Testis (tissue), 3 donors: ENCODE measurements around the gene VASH1. TPM values are rescaled to one million over a fixed set of nuclear protein-coding genes. Genes with fewer than 3 reads are reported as not detected.

Source experiments
- DNase-seq: peaks from one replicate; pipeline ENCODE4 v3.0.0-alpha.2; 2019
- H3K27ac ChIP-seq, 2 donors: fragments of 200-600 bp; sonication (generic); one replicate each; pipeline ENCODE4 v1.5.1; 2019
- H3K27me3 ChIP-seq: fragments of 200-600 bp; sonication (generic); one replicate; pipeline ENCODE4 v1.5.1; 2019
- H3K36me3 ChIP-seq: fragments of 200-600 bp; sonication (generic); one replicate; pipeline ENCODE4 v1.5.1; 2017; ENCODE audit warnings: low read depth; ENCODE audit errors: missing control alignments
- H3K4me1 ChIP-seq: fragments of 200-600 bp; sonication (generic); one replicate; pipeline ENCODE4 v1.5.1; 2019
- H3K4me3 ChIP-seq, 2 donors: fragments of 200-600 bp; sonication (generic); one replicate each; pipeline ENCODE4 v1.5.1; 2017 to 2019
- H3K9me3 ChIP-seq: fragments of 200-600 bp; sonication (generic); one replicate; pipeline ENCODE4 v1.5.1; 2017
- POLR2A ChIP-seq: fragments of 450-650 bp; IDR thresholded peaks from one replicate; pipeline ENCODE4 v1.6.1; 2017; ENCODE audit warnings: antibody characterized with exemption, mild to moderate bottlenecking, moderate library complexity
- WGBS, 2 donors: methylation state at CpG; one replicate each; pipeline ENCODE4 v1.1.5; 2018; 5-methylcytosine and 5-hydroxymethylcytosine counted together
- intact Hi-C: fragments of 100-400 bp; cut with DNase I; formaldehyde crosslinking; loops from one replicate; pipeline ENCODE4 v1.15.1; 2023; ENCODE audit warnings: low total_unique reads
- polyA plus RNA-seq: library from polyadenylated mRNA; stranded (reverse); fragments of 350-450 nt; fragmentation: Illumina TruSeq; extraction: RNeasy Lipid Tissue Mini Kit (QIAGEN cat#74804); gene quantifications from one replicate; pipeline ENCODE4 v1.2.3, GENCODE V29; 2014; ENCODE audit warnings: low read depth, low replicate concordance; ENCODE audit not compliant: insufficient read depth
- total RNA-seq, 2 donors: library from RNA; depleted of rRNA; stranded (reverse); fragments of >200 nt; gene quantifications; one replicate each; pipeline ENCODE4 v1.2.3, GENCODE V29; 2016
- TF ChIP-seq, protein P1 (sequence below), 3 experiments: fragments of 450-650 bp in 2 of 3; fragments of 200-600 bp in 1 of 3; sonication (generic) in 1 of 3; IDR thresholded peaks; one replicate each; pipeline ENCODE4 v1.5.1; 2016 to 2019; ENCODE audit warnings: antibody characterized with exemption in 3 of 3, mild to moderate bottlenecking in 2 of 3, moderate library complexity in 1 of 3

Gene VASH1
- total and polyA plus RNA-seq, 3 donors from 2014 or later: 26.6 to 32.0 (median 31.7) TPM

- intact Hi-C loops: no loop called here
- TF ChIP-seq, protein P1, sequence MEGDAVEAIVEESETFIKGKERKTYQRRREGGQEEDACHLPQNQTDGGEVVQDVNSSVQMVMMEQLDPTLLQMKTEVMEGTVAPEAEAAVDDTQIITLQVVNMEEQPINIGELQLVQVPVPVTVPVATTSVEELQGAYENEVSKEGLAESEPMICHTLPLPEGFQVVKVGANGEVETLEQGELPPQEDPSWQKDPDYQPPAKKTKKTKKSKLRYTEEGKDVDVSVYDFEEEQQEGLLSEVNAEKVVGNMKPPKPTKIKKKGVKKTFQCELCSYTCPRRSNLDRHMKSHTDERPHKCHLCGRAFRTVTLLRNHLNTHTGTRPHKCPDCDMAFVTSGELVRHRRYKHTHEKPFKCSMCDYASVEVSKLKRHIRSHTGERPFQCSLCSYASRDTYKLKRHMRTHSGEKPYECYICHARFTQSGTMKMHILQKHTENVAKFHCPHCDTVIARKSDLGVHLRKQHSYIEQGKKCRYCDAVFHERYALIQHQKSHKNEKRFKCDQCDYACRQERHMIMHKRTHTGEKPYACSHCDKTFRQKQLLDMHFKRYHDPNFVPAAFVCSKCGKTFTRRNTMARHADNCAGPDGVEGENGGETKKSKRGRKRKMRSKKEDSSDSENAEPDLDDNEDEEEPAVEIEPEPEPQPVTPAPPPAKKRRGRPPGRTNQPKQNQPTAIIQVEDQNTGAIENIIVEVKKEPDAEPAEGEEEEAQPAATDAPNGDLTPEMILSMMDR (IDR thresholded peaks at IDR 0.05): no peak
- TF ChIP-seq POLR2A: no peak
- Histone ChIP-seq H3K9me3 (no peaks in the 10 kb centered on the region), H3K27me3 (no peaks in the 10 kb centered on the region), H3K4me1 (no peaks in the 10 kb centered on the region), H3K4me3 (no peak overlapping the region), H3K27ac (no peak overlapping the region), H3K36me3 (no peaks in the 10 kb centered on the region)
- no peak for DNase-seq
Observed at GRCh38 chr14:76736514-76736913, 24.8 kb upstream of the VASH1 start.

DNA sequence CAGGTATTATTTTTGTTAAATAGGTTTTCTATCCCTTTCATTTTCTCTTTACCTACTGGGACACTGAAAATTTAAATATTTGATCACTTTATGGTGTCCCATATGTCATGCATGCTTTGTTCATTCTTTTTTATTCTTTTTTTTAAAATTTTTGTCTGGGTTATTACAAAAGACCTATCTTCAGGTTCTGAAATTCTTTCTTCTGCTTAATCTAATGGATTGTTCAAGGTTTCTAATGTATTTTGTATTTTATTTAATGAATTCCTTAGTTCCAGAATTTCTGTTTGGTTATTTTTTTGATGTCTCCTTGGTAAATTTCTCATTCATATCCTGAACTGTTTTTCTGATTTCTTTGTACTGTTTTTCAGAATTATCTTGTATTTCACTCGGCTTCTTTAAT is 20.2 kb upstream of the VASH1 start:
- Histone ChIP-seq H3K27me3 (no peaks in the 10 kb centered on the region), H3K27ac (no peak overlapping the region), H3K4me3 (no peak overlapping the region), H3K36me3 (no peaks in the 10 kb centered on the region), H3K9me3 (no peaks in the 10 kb centered on the region), H3K4me1 (no peaks in the 10 kb centered on the region)
- no peak for DNase-seq
- TF ChIP-seq, protein P1 (IDR thresholded peaks at IDR 0.05): no peak
- no peak for TF ChIP-seq POLR2A
- 94 to 95% methylated on average over 1 of the region's 1 CpG for whole genome bisulfite sequencing, 2 donors
- intact Hi-C loops: no loop called here

GRCh38 chr14:76742185-76742584 is 19.1 kb upstream of the VASH1 start:
- H3K4me3 ChIP-seq: no peak overlapping the region
- intact Hi-C loops: no loop called here
- H3K9me3 ChIP-seq: no peaks in the 10 kb centered on the region
- H3K27me3 ChIP-seq: no peaks in the 10 kb centered on the region
- no peaks in the 10 kb centered on the region for H3K36me3 ChIP-seq
- H3K27ac ChIP-seq: no peak overlapping the region
- no peaks in the 10 kb centered on the region for H3K4me1 ChIP-seq
- TF ChIP-seq, protein P1 (IDR thresholded peaks at IDR 0.05): no peak
- TF ChIP-seq POLR2A: no peak
- DNase-seq: no peak
- 65 to 75% methylated on average over 4 to 6 of the region's 6 CpGs for WGBS, 2 donors

- H3K27me3 ChIP-seq: no peaks in the 10 kb centered on the region
- 88 to 90% methylated on average over 7 of the region's 7 CpGs for WGBS, 2 donors
- H3K27ac ChIP-seq: no peak overlapping the region
- intact Hi-C loops: no loop called here
- TF ChIP-seq POLR2A: no peak
- TF ChIP-seq, protein P1 (IDR thresholded peaks at IDR 0.05): no peak
- no peaks in the 10 kb centered on the region for H3K36me3 ChIP-seq
- no peaks in the 10 kb centered on the region for H3K9me3 ChIP-seq
- no peak for DNase-seq
- no peaks in the 10 kb centered on the region for H3K4me1 ChIP-seq
- H3K4me3 ChIP-seq: no peak overlapping the region
Observed at GRCh38 chr14:76742966-76743365, 18.3 kb upstream of the VASH1 start.

DNA sequence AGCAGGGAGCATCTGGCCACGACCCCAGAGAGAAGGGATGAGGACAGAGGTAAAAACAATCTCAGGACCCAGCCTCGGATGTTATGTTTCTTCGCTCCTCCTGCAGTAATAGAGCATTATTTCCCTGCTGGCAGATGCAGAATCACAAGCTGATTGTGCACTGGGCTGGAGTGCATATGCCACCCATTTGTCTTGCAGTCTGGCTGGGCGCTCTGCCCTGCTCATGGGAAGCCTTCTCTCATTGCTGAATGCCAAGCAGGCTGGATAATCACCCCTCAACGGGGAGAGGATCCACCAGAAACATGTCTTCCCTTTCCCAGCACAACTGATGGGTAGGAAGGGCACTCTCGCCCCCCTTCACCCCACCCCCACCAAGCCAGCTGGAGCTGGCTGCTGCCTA is 8.5 kb upstream of the VASH1 start:
- no peaks in the 10 kb centered on the region for H3K36me3 ChIP-seq
- DNase-seq: no peak
- no peaks in the 10 kb centered on the region for H3K9me3 ChIP-seq
- H3K4me1 ChIP-seq: no peaks in the 10 kb centered on the region
- no peak overlapping the region for H3K27ac ChIP-seq
- intact Hi-C loops: no loop called here
- no peak overlapping the region for H3K4me3 ChIP-seq
- 57 to 63% methylated on average over 6 of the region's 6 CpGs for WGBS, 2 donors
- no peaks in the 10 kb centered on the region for H3K27me3 ChIP-seq
- TF ChIP-seq, protein P1 (IDR thresholded peaks at IDR 0.05): no peak
- TF ChIP-seq POLR2A: no peak
